Ascending aorta (tissue), 2 donors: ENCODE data around the gene CLDN5. TPM values are rescaled to one million over a fixed set of nuclear protein-coding genes. Genes with fewer than 3 reads are reported as not detected.

Experiments used
- DNase-seq, 2 donors: peaks; one replicate each; pipeline ENCODE4 v3.0.0-alpha.2; 2019; ENCODE audit warnings: low spot score in 2 of 2
- H3K27ac ChIP-seq, 2 donors: fragments of 200-600 bp; sonication (generic); one replicate each; pipeline ENCODE4 v1.5.1; 2016 to 2017; ENCODE audit warnings: mild to moderate bottlenecking in 1 of 2
- H3K27me3 ChIP-seq: fragments of 200-600 bp; sonication (generic); one replicate; pipeline ENCODE4 v1.5.1; 2017
- H3K36me3 ChIP-seq, 2 donors: fragments of 200-600 bp; sonication (generic); one replicate each; pipeline ENCODE4 v1.5.1; 2016
- H3K4me1 ChIP-seq, 2 donors: fragments of 200-600 bp; sonication (generic); one replicate each; pipeline ENCODE4 v1.5.1; 2016 to 2017; ENCODE audit warnings: mild to moderate bottlenecking in 1 of 2
- H3K4me3 ChIP-seq, 2 donors: fragments of 200-600 bp; sonication (generic); one replicate each; pipeline ENCODE4 v1.5.1; 2016 to 2017; ENCODE audit warnings: mild to moderate bottlenecking in 1 of 2
- H3K9me3 ChIP-seq, 2 donors: fragments of 200-600 bp; sonication (generic); one replicate each; pipeline ENCODE4 v1.5.1; 2016
- CTCF ChIP-seq, 3 experiments: fragments of 200-600 bp in 2 of 3; fragments of 450-650 bp in 1 of 3; sonication (generic) in 2 of 3; IDR thresholded peaks; one replicate each; pipeline ENCODE4 v1.5.1; 2016 to 2019; ENCODE audit warnings: antibody characterized with exemption in 3 of 3, mild to moderate bottlenecking in 1 of 3, moderate library complexity in 1 of 3
- intact Hi-C: fragments of 100-400 bp; cut with DNase I; formaldehyde crosslinking; loops from one replicate; pipeline ENCODE4 v1.15.1; 2023
- total RNA-seq: library from RNA; depleted of rRNA; stranded (reverse); fragments of >200 nt; gene quantifications from one replicate; pipeline ENCODE4 v1.1.0, GENCODE V29; 2016

The CLDN5 gene
- total RNA-seq, 1 donor from 2014 or later: 482 TPM

GRCh38 chr22:19529811-19530210 is 5.6 kb upstream of the CLDN5 start:
- Histone ChIP-seq H3K9me3 (no peaks in the 10 kb centered on the region), H3K27me3 (no peaks in the 10 kb centered on the region), H3K4me1 (no peaks in the 10 kb centered on the region), H3K36me3 (no peaks in the 10 kb centered on the region), H3K27ac (no peak overlapping the region), H3K4me3 (no peak overlapping the region)
- no peak for DNase-seq
- TF ChIP-seq CTCF (IDR thresholded peaks at IDR 0.05): no peak
- intact Hi-C loops: no loop called here

GRCh38 chr22:19527861-19528417 is 3.7 kb upstream of the CLDN5 start:
- intact Hi-C loops: no loop called here
- TF ChIP-seq CTCF (IDR thresholded peaks at IDR 0.05): no peak
- Histone ChIP-seq H3K36me3 (no peaks in the 10 kb centered on the region), H3K27ac (no peak overlapping the region), H3K27me3 (no peaks in the 10 kb centered on the region), H3K4me3 (no peak overlapping the region), H3K9me3 (no peaks in the 10 kb centered on the region), H3K4me1 (no peaks in the 10 kb centered on the region)
- peak in 1 of 2 donors; percentile 40 for DNase-seq

- Histone ChIP-seq H3K4me1 (no peaks in the 10 kb centered on the region), H3K27me3 (no peaks in the 10 kb centered on the region), H3K36me3 (no peaks in the 10 kb centered on the region), H3K27ac (no peak overlapping the region), H3K4me3 (no peak overlapping the region), H3K9me3 (no peaks in the 10 kb centered on the region)
- intact Hi-C loops: no loop called here
- DNase-seq: peak in 1 of 2 donors; percentile 60
- TF ChIP-seq CTCF (IDR thresholded peaks at IDR 0.05): no peak
These were observed 3.1 kb upstream of the CLDN5 start for GRCh38 chr22:19527321-19527721.

GRCh38 chr22:19526702-19527111 is 2.5 kb upstream of the CLDN5 start:
- no peak overlapping the region for H3K4me3 ChIP-seq
- no peak for TF ChIP-seq CTCF (IDR thresholded peaks at IDR 0.05)
- DNase-seq: peak in 1 of 2 donors; percentile 57
- intact Hi-C loops: no loop called here
- H3K4me1 ChIP-seq: no peaks in the 10 kb centered on the region
- no peak overlapping the region for H3K27ac ChIP-seq
- H3K27me3 ChIP-seq: no peaks in the 10 kb centered on the region
- no peaks in the 10 kb centered on the region for H3K36me3 ChIP-seq
- no peaks in the 10 kb centered on the region for H3K9me3 ChIP-seq

- peak in 1 of 2 donors; percentile 35 for DNase-seq
- intact Hi-C loops: no loop called here
- H3K27me3 ChIP-seq: no peaks in the 10 kb centered on the region
These were observed 2.0 kb upstream of the CLDN5 start for GRCh38 chr22:19526076-19526701.

More at GRCh38 chr22:19526076-19526701, 2.0 kb upstream of the CLDN5 start:
- Histone ChIP-seq H3K4me3 (no peak overlapping the region), H3K36me3 (no peaks in the 10 kb centered on the region), H3K27ac (no peak overlapping the region), H3K4me1 (no peaks in the 10 kb centered on the region), H3K9me3 (no peaks in the 10 kb centered on the region)
- TF ChIP-seq CTCF (IDR thresholded peaks at IDR 0.05): no peak
